HG02759 (cell line): ENCODE results near the gene OR13F1.
"Not testable (repeated sequence)": the region's sequence is repeated elsewhere in the genome, so short reads cannot be mapped to it uniquely, and the experiment has no call there.

Experiments used
- ATAC-seq: cut with Tn5 transposase; IDR thresholded peaks from one replicate; pipeline ENCODE4 v1.9.1; 2021; ENCODE audit warnings: mild to moderate bottlenecking, moderate library complexity; ENCODE audit not compliant: unreplicated experiment

The OR13F1 gene, protein sequence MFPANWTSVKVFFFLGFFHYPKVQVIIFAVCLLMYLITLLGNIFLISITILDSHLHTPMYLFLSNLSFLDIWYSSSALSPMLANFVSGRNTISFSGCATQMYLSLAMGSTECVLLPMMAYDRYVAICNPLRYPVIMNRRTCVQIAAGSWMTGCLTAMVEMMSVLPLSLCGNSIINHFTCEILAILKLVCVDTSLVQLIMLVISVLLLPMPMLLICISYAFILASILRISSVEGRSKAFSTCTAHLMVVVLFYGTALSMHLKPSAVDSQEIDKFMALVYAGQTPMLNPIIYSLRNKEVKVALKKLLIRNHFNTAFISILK

DNA sequence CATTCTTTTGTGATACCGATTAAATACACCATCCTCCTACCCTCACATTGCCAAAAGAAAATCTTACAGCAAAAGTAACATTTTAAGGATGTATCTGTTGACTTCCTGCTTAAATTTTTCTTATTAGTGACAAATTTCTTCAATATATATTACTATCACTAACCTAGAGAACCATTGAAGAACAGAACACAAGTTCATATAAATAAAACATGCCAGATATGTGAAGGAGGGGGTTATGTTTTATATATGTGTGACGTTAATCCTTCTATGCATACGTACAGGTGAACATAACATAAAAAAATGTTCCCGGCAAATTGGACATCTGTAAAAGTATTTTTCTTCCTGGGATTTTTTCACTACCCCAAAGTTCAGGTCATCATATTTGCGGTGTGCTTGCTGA, at the start of gene OR13F1:
Gene OR13F1, plus strand, starts transcription at position 301 of the 400 bp plus-strand sequence. Its CDS starts 0 bp downstream, at position 301.
- no peak for ATAC-seq

DNA sequence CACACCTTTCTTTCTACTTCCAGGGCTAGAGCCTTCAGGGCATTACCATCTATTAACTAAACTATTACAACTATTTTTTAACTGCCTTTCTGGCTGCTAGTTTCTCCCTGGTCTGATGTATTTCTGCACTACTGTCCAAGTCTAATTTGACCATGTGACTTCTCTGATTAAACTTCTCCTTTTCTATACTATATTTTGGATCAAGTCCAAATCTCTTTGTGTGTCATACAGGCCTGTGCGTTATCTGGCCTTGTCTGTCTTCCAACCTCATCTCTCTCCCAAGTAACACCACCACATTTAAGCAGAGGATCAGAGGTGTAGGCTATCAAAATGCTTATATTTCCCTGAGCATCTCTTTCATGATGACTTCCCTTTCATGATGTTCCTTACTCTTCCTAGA, 47.2 kb upstream of the OR13F1 start:
- no peak for ATAC-seq

DNA sequence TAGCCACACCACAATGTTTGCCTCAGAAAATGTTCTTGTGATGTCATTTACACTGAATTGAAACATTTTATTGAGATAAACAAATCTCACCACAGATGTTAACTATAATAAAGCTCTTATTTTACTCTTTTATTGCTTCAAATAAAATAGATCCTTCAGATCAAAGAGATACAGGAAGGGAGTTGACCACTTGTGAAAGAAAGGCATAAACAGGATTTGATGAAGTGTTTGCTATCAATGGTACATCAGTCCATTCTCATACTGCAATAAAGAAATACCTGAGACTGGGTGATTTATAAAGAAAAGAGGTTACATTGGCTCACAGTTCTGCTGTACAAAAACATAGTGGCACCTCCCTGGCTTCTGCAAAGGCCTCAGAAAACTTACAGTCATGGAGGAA, 40.2 kb upstream of the OR13F1 start:
- ATAC-seq = no peak

DNA sequence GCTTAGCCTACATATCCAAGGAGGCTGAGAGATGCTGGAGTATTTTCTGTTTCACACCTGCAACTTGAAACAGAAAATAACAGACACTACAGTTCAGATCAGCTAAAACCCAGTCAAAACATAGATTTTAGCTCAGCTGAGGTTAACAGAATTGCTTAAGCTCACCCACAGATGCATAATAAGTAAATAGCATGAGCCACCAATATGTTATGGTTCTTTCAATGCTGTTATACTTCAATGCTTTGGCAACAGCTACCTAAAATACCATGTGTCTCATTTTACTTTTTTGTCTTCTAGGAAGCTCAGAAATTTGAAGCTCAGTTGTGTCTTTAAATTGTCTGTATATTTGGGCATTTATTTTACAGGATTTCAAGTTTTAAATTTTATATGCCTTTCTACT, 35.8 kb upstream of the OR13F1 start:
- ATAC-seq = no peak

DNA sequence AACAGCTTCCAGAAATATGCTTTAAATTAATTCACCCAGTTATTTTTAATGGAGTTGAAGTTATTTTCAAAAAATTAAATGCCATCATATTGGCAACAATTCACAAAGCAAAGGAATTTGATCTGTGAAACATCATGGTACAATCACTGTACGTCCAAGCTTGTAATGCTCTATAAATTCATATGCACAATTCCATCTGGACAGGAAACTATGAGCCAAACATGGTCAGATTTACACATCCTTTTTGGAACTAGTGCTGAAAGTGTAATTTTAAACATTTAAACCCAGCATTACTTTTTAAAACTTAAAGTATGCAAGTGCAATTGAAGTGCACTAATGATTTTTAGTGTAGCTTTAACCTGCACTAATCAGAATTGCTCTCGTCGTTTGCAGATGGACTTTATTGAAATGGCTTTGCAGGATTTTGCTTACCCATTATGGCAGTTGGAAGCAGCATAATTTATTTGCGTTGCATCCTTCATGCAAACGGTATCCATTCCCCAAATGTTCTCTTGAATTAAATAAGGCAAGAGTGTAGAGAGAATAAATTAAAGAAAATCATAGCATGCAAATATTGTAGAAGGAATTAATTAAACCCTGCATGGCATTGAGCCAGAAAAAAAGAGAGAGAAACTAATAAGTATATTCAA, 21.0 kb upstream of the OR13F1 start:
- ATAC-seq = no peak

- no peak for ATAC-seq
These were observed 19.0 kb upstream of the OR13F1 start for GRCh38 chr9:104485014-104485413.

DNA sequence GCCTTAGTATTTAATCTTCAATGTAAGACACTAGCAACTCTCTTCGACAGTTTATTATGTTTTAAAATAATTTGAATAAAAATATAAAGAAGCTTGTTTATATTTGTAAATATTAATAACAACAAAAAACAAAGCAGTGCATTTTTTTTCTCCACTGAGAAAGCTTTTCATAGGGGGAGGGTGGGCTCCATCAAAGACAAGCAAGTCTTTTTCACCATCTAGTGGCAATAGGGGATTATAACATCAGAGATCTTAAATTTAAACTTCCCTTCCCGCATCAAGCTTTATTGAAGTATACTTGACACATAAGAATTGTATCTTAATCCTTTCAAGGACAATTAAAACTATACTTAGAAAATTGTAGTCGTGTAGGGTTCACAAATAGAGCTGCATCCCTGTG, 9.3 kb upstream of the OR13F1 start:
- ATAC-seq = no peak

- ATAC-seq = no peak
These were observed 623 bp upstream of the OR13F1 start for GRCh38 chr9:104503440-104503839.

GRCh38 chr9:104506565-104506964, 2.5 kb downstream of the OR13F1 start:
- no peak for ATAC-seq

DNA sequence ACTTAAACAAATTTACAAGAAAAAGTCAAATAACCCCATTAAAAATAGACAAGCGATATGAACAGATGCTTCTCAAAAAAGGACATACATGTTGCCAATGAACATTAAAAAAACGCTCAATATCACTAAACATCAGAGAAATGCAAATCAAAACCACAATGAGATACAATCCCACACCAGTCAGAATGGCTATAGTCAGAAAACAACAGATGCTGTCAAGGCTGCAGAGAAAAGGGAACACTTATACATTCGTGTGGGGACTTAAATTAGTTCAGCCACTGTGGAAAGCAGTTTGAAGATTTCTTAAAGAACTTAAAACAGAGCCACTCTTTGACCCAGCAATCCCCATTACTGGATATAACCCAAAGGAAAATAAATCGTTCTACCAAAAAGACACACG, 10.8 kb downstream of the OR13F1 start:
- no peak for ATAC-seq

DNA sequence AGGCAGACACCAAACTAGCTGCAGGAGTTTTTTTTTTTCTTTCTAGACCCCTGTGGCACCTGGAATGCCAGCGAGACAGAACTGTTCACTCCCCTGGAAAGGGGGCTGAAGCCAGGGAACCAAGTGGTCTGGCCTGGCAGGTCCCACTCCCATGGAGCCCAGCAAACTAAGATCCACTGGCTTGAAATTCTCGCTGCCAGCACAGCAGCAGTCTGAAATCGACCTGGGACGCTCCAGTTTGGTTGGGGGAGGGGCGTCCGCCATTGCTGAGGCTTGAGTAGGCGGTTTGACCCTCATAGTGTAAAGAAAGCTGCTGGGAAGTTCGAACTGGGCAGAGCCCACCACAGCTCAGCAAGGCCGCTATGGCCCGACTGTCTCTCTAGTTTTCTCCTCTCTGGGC, 16.2 kb downstream of the OR13F1 start:
- not testable (repeated sequence) for ATAC-seq

- ATAC-seq = no peak
These were observed 23.0 kb downstream of the OR13F1 start, which contains the start of gene OR13C4 for GRCh38 chr9:104527109-104527508. Gene OR13C4 (minus strand): TSS chr9:104527209. CDS start chr9:104527209, 0 bp downstream.

DNA sequence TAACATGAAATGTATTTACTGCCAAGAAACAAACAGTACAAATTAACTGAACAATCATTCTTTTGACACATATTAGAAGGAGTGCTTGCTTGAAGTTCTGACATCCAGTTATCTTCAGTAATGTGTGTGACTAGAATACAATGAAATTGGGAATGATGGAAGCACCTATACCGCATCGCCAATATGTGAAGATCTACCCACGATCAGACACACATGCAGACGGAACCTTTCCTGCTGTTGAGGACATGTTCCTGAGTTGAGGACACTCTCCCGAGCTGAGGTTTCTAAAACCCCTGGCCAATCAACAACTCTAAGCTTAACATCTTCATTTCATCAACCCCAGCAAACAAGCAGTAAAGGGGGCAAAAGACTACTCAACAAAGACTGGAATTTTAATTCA, 32.7 kb downstream of the OR13F1 start, which contains the start of gene OR13C3:
Gene OR13C3, minus strand, starts transcription at position 101 of the 400 bp plus-strand sequence. CDS start 133 bp downstream, outside the sequence.
- ATAC-seq = no peak

GRCh38 chr9:104539275-104539674, 35.2 kb downstream of the OR13F1 start:
- no peak for ATAC-seq

- ATAC-seq = no peak
These were observed 40.6 kb downstream of the OR13F1 start for GRCh38 chr9:104544644-104545043.

DNA sequence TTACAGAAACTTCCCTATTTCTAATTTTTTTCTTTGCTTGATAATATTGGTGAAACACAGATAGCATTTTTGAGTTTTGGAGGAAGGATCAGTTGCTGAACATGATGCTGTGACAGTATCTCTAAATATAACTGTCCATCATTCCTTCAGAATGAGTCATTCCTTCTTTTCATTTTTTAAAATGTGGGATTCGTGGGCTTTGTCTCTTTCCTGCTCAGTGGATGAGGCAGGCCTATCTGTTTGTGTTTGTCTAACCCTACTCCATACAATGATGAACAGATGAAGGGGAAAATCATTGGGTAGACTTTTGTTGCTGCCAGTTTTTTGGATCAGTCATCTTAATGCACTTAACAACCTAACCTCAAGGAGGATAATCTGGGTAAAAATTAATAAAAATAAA, 49.2 kb downstream of the OR13F1 start:
- no peak for ATAC-seq
